Measurements from ENCODE around the gene COL1A1. TPM values are rescaled to one million over a fixed set of nuclear protein-coding genes. Genes with fewer than 3 reads are reported as not detected.
A peak's percentile ranks its signal among the peaks of the same experiment; 100 is the strongest.

COL1A1 gene
- total and polyA plus RNA-seq, 2 of the 13 experiments (the other 11 are each of a cell fraction or from before 2014, with no cell fraction given): 0.05 TPM; not detected in 1

DNA sequence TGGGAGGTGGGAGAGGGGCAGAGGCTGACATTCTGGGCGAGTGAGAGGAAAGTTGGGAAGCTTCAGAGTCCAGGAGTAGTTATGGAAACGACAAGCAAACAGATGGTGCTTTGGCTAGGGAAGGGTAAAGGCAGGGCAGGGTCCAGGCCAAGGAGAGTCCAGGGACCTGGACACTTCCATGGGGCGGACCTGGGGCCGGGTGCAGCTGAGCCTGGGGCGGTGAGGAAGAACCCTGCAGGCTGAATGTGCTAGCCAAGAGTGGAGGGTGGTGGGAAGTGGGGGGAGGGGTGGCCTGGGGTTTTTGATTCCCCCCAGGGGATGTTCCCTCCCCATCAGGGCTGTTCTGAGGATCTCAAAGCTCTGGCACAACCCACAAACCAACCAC, 53.6 kb downstream of the COL1A1 start (continued):
- TF ChIP-seq HNF4G (IDR thresholded peaks at IDR 0.05; ENCODE audit: borderline replicate concordance, low read depth, low read length) (peak; percentile 76; the same call in 1 of the 2 replicates), HNF4G (CRISPR knock-in tag; IDR thresholded peaks at IDR 0.05; ENCODE audit: borderline replicate concordance, low read depth) (no peak), ZNF558 (CRISPR knock-in tag; IDR thresholded peaks at IDR 0.05; ENCODE audit: borderline replicate concordance) (no peak), GTF2F1 (IDR thresholded peaks at IDR 0.05; ENCODE audit: low read length) (0 out of 2 replicates have a peak, but pooled peaks have one; percentile 9)

DNA sequence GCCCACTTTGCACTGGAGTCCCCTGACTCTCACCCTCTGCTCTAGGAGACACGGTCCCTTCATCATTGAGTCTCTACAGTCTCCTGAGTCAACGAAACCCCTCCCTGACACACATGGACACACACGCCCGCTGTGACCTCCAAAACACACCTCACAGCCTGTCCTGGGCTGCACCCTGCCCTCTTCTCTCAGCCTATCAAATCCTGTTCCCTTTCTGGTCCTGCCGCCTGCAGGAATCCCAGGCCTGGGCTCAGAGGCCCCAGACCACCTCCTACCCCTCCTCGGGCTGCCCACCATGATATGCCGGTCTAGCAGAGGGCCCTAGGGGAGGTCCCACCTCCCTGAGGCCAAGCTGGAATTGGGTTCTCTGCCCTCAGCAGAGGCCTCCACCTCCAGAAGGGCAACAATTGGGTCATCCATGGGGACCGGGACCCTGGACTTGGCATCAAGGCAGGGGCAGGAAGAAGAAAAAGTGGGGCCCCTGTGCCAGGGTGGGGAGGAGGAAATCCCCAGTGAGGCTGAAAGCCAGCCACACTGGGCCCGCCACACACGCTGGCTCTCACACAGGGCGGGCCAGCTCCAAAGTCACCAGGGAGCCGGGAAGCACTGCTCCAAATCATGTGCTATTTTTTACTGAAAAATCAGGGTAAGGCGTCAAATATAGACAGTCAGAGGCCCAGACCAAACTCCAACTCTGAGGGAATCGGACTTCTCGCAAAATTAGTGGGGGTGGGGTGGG, 54.3 kb downstream of the COL1A1 start:
- no peak for DNase-seq (ENCODE audit: low spot score)
- Histone ChIP-seq H3K27me3 (ENCODE audit: control insufficient read depth in 1 of 2, insufficient read depth in 2 of 2, low read length in 2 of 2) (no peaks in the 10 kb centered on the region; a peak in 1 of 5 replicates), H3K4me3 (replicated peaks in 1 of 3; ENCODE audit: insufficient read depth in 1 of 3, low read depth in 2 of 3, low read length in 3 of 3) (peak overlapping the region; percentile 32 to 86 (median 70); a peak in 5 of 6 replicates), H3K9ac (ENCODE audit: insufficient read depth, low read depth, low read length) (peak overlapping the region; percentile 83), H3K27ac (ENCODE audit: extremely low read length, insufficient read depth, low read length) (peak overlapping the region; percentile 95), H2AFZ (ENCODE audit: low read length) (no peak overlapping the region), H3K4me1 (ENCODE audit: insufficient read depth, low read length) (peaks cover 50% of the 10 kb centered on the region), H3K79me2 (ENCODE audit: insufficient read depth, low read length) (peaks cover 25% of the 10 kb centered on the region), H4K20me1 (ENCODE audit: insufficient read depth, low read length) (peaks cover 11% of the 10 kb centered on the region; the same call in 1 of the 2 replicates), H3K9me3 (ENCODE audit: low read length) (no peaks in the 10 kb centered on the region), H3K36me3 (replicated peaks in 1 of 2; ENCODE audit: control insufficient read depth in 1 of 2, insufficient read depth in 2 of 2, low read length in 2 of 2) (peaks cover 23 to 33% of the 10 kb centered on the region in 2 experiments), H3K4me2 (ENCODE audit: low read depth, low read length) (peak overlapping the region; percentile 100)
- peak; percentile 0; the same call in 2 of the 3 replicates for ATAC-seq
- ChIA-PET POLR2A (interaction anchor here (0.7 to 3.0 kb wide), 5 partner anchors 23 to 784 kb away, joined by 3 to 10 read pairs (median 4); no protein-coding TSS in a partner anchor), CTCF (ENCODE audit: low intra/inter-chr PET ratio, low total read pairs) (no interaction called here)
- 41% methylated on average over 15 of the region's 15 CpGs for WGBS (ENCODE audit: low lambda C conversion rate)
- no TSS peak for BruUV-seq (replicated peaks)
- peak; percentile 4 for FAIRE-seq
- in situ Hi-C loops (cut with HindIII; ENCODE audit: extremely low pct_ligation_motif_present, low pct_unique_long_range_greater_than_20kb) (no loop called here), intact Hi-C loops (cut with micrococcal nuclease; ENCODE audit: unreplicated experiment) (no loop called here)
- TF ChIP-seq SP1 (IDR thresholded peaks at IDR 0.05) (no peak), SP1 (CRISPR knock-in tag; IDR thresholded peaks at IDR 0.05) (no peak), SMC3 (IDR thresholded peaks at IDR 0.05; ENCODE audit: low read length) (no peak), DR1 (CRISPR knock-in tag; IDR thresholded peaks at IDR 0.05) (0 out of 2 replicates have a peak, but pooled peaks have one; percentile 39), ZNF333 (CRISPR knock-in tag; IDR thresholded peaks at IDR 0.05; ENCODE audit: borderline replicate concordance) (0 out of 2 replicates have a peak, but pooled peaks have one; percentile 47), ZNF44 (CRISPR knock-in tag; IDR thresholded peaks at IDR 0.05) (no peak), CAMTA2 (CRISPR knock-in tag; IDR thresholded peaks at IDR 0.05; ENCODE audit: borderline replicate concordance) (no peak), ZFP37 (CRISPR knock-in tag; IDR thresholded peaks at IDR 0.05; ENCODE audit: borderline replicate concordance) (no peak), HOXA5 (CRISPR knock-in tag; IDR thresholded peaks at IDR 0.05) (0 out of 2 replicates have a peak, but pooled peaks have one; percentile 29), GABPA (IDR thresholded peaks at IDR 0.05; ENCODE audit: low read depth, low read length) (no peak), GABPA (CRISPR knock-in tag; IDR thresholded peaks at IDR 0.05; ENCODE audit: low read depth) (no peak), TEAD3 (CRISPR knock-in tag; optimal IDR thresholded peaks at IDR 0.05; ENCODE audit: borderline replicate concordance) (no peak), YEATS2 (CRISPR knock-in tag; IDR thresholded peaks at IDR 0.05; ENCODE audit: borderline replicate concordance) (no peak), ZNF235 (CRISPR knock-in tag; IDR thresholded peaks at IDR 0.05; ENCODE audit: borderline replicate concordance) (no peak)
- TF ChIP-seq, protein P1, sequence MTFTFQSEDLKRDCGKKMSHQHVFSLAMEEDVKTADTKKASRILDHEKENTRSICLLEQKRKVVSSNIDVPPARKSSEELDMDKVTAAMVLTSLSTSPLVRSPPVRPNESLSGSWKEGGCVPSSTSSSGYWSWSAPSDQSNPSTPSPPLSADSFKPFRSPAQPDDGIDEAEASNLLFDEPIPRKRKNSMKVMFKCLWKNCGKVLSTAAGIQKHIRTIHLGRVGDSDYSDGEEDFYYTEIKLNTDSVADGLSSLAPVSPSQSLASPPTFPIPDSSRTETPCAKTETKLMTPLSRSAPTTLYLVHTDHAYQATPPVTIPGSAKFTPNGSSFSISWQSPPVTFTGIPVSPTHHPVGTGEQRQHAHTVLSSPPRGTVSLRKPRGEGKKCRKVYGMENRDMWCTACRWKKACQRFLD (CRISPR knock-in tag; IDR thresholded peaks at IDR 0.05; ENCODE audit: borderline replicate concordance): peak; percentile 21; the same call in 1 of the 2 replicates
- TF ChIP-seq, protein P2, sequence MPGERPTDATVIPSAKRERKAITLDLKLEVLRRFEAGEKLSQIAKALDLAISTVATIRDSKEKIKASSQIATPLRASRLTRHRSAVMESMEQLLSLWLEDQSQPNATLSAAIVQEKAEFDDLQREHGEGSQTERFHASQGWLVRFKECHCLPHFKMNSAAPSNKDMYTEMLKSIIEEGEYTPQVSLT (CRISPR knock-in tag; IDR thresholded peaks at IDR 0.05; ENCODE audit: borderline replicate concordance, low read depth): no peak
- TF ChIP-seq, protein P3, sequence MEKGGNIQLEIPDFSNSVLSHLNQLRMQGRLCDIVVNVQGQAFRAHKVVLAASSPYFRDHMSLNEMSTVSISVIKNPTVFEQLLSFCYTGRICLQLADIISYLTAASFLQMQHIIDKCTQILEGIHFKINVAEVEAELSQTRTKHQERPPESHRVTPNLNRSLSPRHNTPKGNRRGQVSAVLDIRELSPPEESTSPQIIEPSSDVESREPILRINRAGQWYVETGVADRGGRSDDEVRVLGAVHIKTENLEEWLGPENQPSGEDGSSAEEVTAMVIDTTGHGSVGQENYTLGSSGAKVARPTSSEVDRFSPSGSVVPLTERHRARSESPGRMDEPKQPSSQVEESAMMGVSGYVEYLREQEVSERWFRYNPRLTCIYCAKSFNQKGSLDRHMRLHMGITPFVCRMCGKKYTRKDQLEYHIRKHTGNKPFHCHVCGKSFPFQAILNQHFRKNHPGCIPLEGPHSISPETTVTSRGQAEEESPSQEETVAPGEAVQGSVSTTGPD (CRISPR knock-in tag; IDR thresholded peaks at IDR 0.05): no peak
